ENCODE data around the gene CBFA2T3.

The CBFA2T3 gene

GRCh38 chr16:88979353-88980015, 2.5 kb upstream of the CBFA2T3 start:
- H3K9me3 ChIP-seq (ENCODE audit: control insufficient read depth, insufficient read depth, low read length): no peaks in the 10 kb centered on the region
- H3K36me3 ChIP-seq (ENCODE audit: control insufficient read depth, insufficient read depth, low read length): no peaks in the 10 kb centered on the region
- no peak overlapping the region for H3K9ac ChIP-seq (ENCODE audit: low read depth, low read length)
- no peak overlapping the region for H3K4me3 ChIP-seq (ENCODE audit: low read depth, low read length)
- H3K27ac ChIP-seq (ENCODE audit: low read depth, low read length): no peak overlapping the region
- no peaks in the 10 kb centered on the region for H3K27me3 ChIP-seq (ENCODE audit: control insufficient read depth, insufficient read depth, low read length)
- H3K4me1 ChIP-seq (ENCODE audit: control insufficient read depth, insufficient read depth, low read length): peaks cover 3% of the 10 kb centered on the region; the same call in 1 of the 2 replicates

GRCh38 chr16:88978608-88979346, 1.8 kb upstream of the CBFA2T3 start:
- Histone ChIP-seq H3K9me3 (ENCODE audit: control insufficient read depth, insufficient read depth, low read length) (no peaks in the 10 kb centered on the region), H3K4me1 (ENCODE audit: control insufficient read depth, insufficient read depth, low read length) (peaks cover 3% of the 10 kb centered on the region; the same call in 1 of the 2 replicates), H3K36me3 (ENCODE audit: control insufficient read depth, insufficient read depth, low read length) (no peaks in the 10 kb centered on the region), H3K27ac (ENCODE audit: low read depth, low read length) (no peak overlapping the region), H3K27me3 (ENCODE audit: control insufficient read depth, insufficient read depth, low read length) (no peaks in the 10 kb centered on the region), H3K4me3 (ENCODE audit: low read depth, low read length) (no peak overlapping the region), H3K9ac (ENCODE audit: low read depth, low read length) (no peak overlapping the region)

GRCh38 chr16:88977812-88978607, 1.0 kb upstream of the CBFA2T3 start:
- no peak overlapping the region for H3K27ac ChIP-seq (ENCODE audit: low read depth, low read length)
- H3K4me3 ChIP-seq (ENCODE audit: low read depth, low read length): no peak overlapping the region

GRCh38 chr16:88976366-88977017, 515 bp downstream of the CBFA2T3 start:
- Histone ChIP-seq H3K9me3 (ENCODE audit: control insufficient read depth, insufficient read depth, low read length) (no peaks in the 10 kb centered on the region), H3K36me3 (ENCODE audit: control insufficient read depth, insufficient read depth, low read length) (no peaks in the 10 kb centered on the region), H3K9ac (ENCODE audit: low read depth, low read length) (no peak overlapping the region), H3K4me3 (ENCODE audit: low read depth, low read length) (no peak overlapping the region), H3K27ac (ENCODE audit: low read depth, low read length) (no peak overlapping the region), H3K27me3 (ENCODE audit: control insufficient read depth, insufficient read depth, low read length) (no peaks in the 10 kb centered on the region), H3K4me1 (ENCODE audit: control insufficient read depth, insufficient read depth, low read length) (no peaks in the 10 kb centered on the region)

More at GRCh38 chr16:88977812-88978607, 1.0 kb upstream of the CBFA2T3 start:
- Histone ChIP-seq H3K27me3 (ENCODE audit: control insufficient read depth, insufficient read depth, low read length) (no peaks in the 10 kb centered on the region), H3K9ac (ENCODE audit: low read depth, low read length) (no peak overlapping the region), H3K4me1 (ENCODE audit: control insufficient read depth, insufficient read depth, low read length) (peaks cover 3% of the 10 kb centered on the region; the same call in 1 of the 2 replicates), H3K36me3 (ENCODE audit: control insufficient read depth, insufficient read depth, low read length) (no peaks in the 10 kb centered on the region), H3K9me3 (ENCODE audit: control insufficient read depth, insufficient read depth, low read length) (no peaks in the 10 kb centered on the region)

- H3K27ac ChIP-seq (ENCODE audit: low read depth, low read length): no peak overlapping the region
- no peak overlapping the region for H3K9ac ChIP-seq (ENCODE audit: low read depth, low read length)
- no peaks in the 10 kb centered on the region for H3K27me3 ChIP-seq (ENCODE audit: control insufficient read depth, insufficient read depth, low read length)
- no peaks in the 10 kb centered on the region for H3K4me1 ChIP-seq (ENCODE audit: control insufficient read depth, insufficient read depth, low read length)
- H3K36me3 ChIP-seq (ENCODE audit: control insufficient read depth, insufficient read depth, low read length): no peaks in the 10 kb centered on the region
- no peak overlapping the region for H3K4me3 ChIP-seq (ENCODE audit: low read depth, low read length)
- no peaks in the 10 kb centered on the region for H3K9me3 ChIP-seq (ENCODE audit: control insufficient read depth, insufficient read depth, low read length)
Observed at GRCh38 chr16:88975511-88976061, 1.4 kb downstream of the CBFA2T3 start.

- no peak overlapping the region for H3K4me3 ChIP-seq (ENCODE audit: low read depth, low read length)
- H3K9ac ChIP-seq (ENCODE audit: low read depth, low read length): no peak overlapping the region
- H3K9me3 ChIP-seq (ENCODE audit: control insufficient read depth, insufficient read depth, low read length): no peaks in the 10 kb centered on the region
- no peaks in the 10 kb centered on the region for H3K27me3 ChIP-seq (ENCODE audit: control insufficient read depth, insufficient read depth, low read length)
- H3K36me3 ChIP-seq (ENCODE audit: control insufficient read depth, insufficient read depth, low read length): no peaks in the 10 kb centered on the region
- H3K4me1 ChIP-seq (ENCODE audit: control insufficient read depth, insufficient read depth, low read length): no peaks in the 10 kb centered on the region
- H3K27ac ChIP-seq (ENCODE audit: low read depth, low read length): no peak overlapping the region
Observed at GRCh38 chr16:88974916-88975215, 2.1 kb downstream of the CBFA2T3 start.

- H3K27ac ChIP-seq (ENCODE audit: low read depth, low read length): no peak overlapping the region
- no peaks in the 10 kb centered on the region for H3K9me3 ChIP-seq (ENCODE audit: control insufficient read depth, insufficient read depth, low read length)
- no peak overlapping the region for H3K4me3 ChIP-seq (ENCODE audit: low read depth, low read length)
- H3K4me1 ChIP-seq (ENCODE audit: control insufficient read depth, insufficient read depth, low read length): no peaks in the 10 kb centered on the region
- H3K9ac ChIP-seq (ENCODE audit: low read depth, low read length): no peak overlapping the region
- no peaks in the 10 kb centered on the region for H3K36me3 ChIP-seq (ENCODE audit: control insufficient read depth, insufficient read depth, low read length)
- no peaks in the 10 kb centered on the region for H3K27me3 ChIP-seq (ENCODE audit: control insufficient read depth, insufficient read depth, low read length)
Observed at GRCh38 chr16:88974080-88974915, 2.7 kb downstream of the CBFA2T3 start.

- H3K9ac ChIP-seq (ENCODE audit: low read depth, low read length): no peak overlapping the region
- H3K4me1 ChIP-seq (ENCODE audit: control insufficient read depth, insufficient read depth, low read length): no peaks in the 10 kb centered on the region
- no peaks in the 10 kb centered on the region for H3K9me3 ChIP-seq (ENCODE audit: control insufficient read depth, insufficient read depth, low read length)
- no peaks in the 10 kb centered on the region for H3K36me3 ChIP-seq (ENCODE audit: control insufficient read depth, insufficient read depth, low read length)
- no peaks in the 10 kb centered on the region for H3K27me3 ChIP-seq (ENCODE audit: control insufficient read depth, insufficient read depth, low read length)
- H3K4me3 ChIP-seq (ENCODE audit: low read depth, low read length): no peak overlapping the region
- no peak overlapping the region for H3K27ac ChIP-seq (ENCODE audit: low read depth, low read length)
Observed at GRCh38 chr16:88973415-88974050, 3.5 kb downstream of the CBFA2T3 start.

GRCh38 chr16:88973007-88973410, 4.0 kb downstream of the CBFA2T3 start:
- H3K4me1 ChIP-seq (ENCODE audit: control insufficient read depth, insufficient read depth, low read length): no peaks in the 10 kb centered on the region
- H3K9ac ChIP-seq (ENCODE audit: low read depth, low read length): no peak overlapping the region
- H3K27ac ChIP-seq (ENCODE audit: low read depth, low read length): no peak overlapping the region
- no peaks in the 10 kb centered on the region for H3K36me3 ChIP-seq (ENCODE audit: control insufficient read depth, insufficient read depth, low read length)
- H3K27me3 ChIP-seq (ENCODE audit: control insufficient read depth, insufficient read depth, low read length): no peaks in the 10 kb centered on the region
- no peaks in the 10 kb centered on the region for H3K9me3 ChIP-seq (ENCODE audit: control insufficient read depth, insufficient read depth, low read length)
- no peak overlapping the region for H3K4me3 ChIP-seq (ENCODE audit: low read depth, low read length)

- H3K27ac ChIP-seq (ENCODE audit: low read depth, low read length): no peak overlapping the region
- no peaks in the 10 kb centered on the region for H3K9me3 ChIP-seq (ENCODE audit: control insufficient read depth, insufficient read depth, low read length)
- H3K36me3 ChIP-seq (ENCODE audit: control insufficient read depth, insufficient read depth, low read length): no peaks in the 10 kb centered on the region
- H3K9ac ChIP-seq (ENCODE audit: low read depth, low read length): no peak overlapping the region
- H3K4me3 ChIP-seq (ENCODE audit: low read depth, low read length): no peak overlapping the region
- H3K4me1 ChIP-seq (ENCODE audit: control insufficient read depth, insufficient read depth, low read length): no peaks in the 10 kb centered on the region
- no peaks in the 10 kb centered on the region for H3K27me3 ChIP-seq (ENCODE audit: control insufficient read depth, insufficient read depth, low read length)
Observed at GRCh38 chr16:88972349-88972748, 4.7 kb downstream of the CBFA2T3 start.
